K562 (cell line): ENCODE results near the gene DYNLT4. TPM values are rescaled to one million over a fixed set of nuclear protein-coding genes. Genes with fewer than 3 reads are reported as not detected.
A peak's percentile ranks its signal among the peaks of the same experiment; 100 is the strongest.

Experiments
- ATAC-seq: fragments of 200-7000 bp; cut with Tn5 transposase; 3 replicates; pipeline ENCODE4 v1.9.1; 2020; ENCODE audit warnings: moderate library complexity
- BruUV-seq: library from RNA; stranded (reverse); fragments of 400-500 nt; replicated peaks from 2 replicates; lab custom pipeline; 2021; lab: Mats Ljungman, UMichigan
- CTCF ChIA-PET: fragments of 300-600 bp; formaldehyde crosslinking; extraction: SDS; loops from one replicate; lab custom pipeline; 2021; ENCODE audit warnings: low intra/inter-chr PET ratio; lab: Yijun Ruan, JAX
- POLR2A ChIA-PET: fragments of 300-600, 350-650 bp; sonication (Branson Sonifier 250); formaldehyde crosslinking; extraction: SDS; loops from one replicate; lab custom pipeline; 2021; ENCODE audit warnings: antibody characterized with exemption, inconsistent platforms; lab: Yijun Ruan, JAX
- DNase-seq, 4 experiments: peaks; one replicate each; pipeline versions ENCODE4 v3.0.0 to v3.0.0-alpha.2; 2011 to 2018; ENCODE audit warnings: low spot score in 3 of 4, mixed read lengths in 3 of 4; ENCODE audit errors: extremely low read depth in 1 of 4
- FAIRE-seq: peaks from 2 replicates; lab custom pipeline; 2011; peaks lifted over from hg19 to GRCh38; lab: Jason Lieb, UNC
- H2AFZ ChIP-seq: 2 replicates; pipeline ENCODE4 v1.6.0; 2011; ENCODE audit warnings: low read depth, low read length, control low read depth, inconsistent platforms
- H3K27ac ChIP-seq: fragments of 200-600 bp; 3 replicates; pipeline ENCODE4 v1.8.0; 2011; ENCODE audit warnings: low read depth, mild to moderate bottlenecking, control low read depth, inconsistent platforms, low read length, moderate library complexity, mixed read lengths; ENCODE audit errors: extremely low read depth
- H3K27me3 ChIP-seq, 2 experiments: fragments of 300-600 bp in 1 of 2; 2 replicates in 1 of 2; 3 replicates in 1 of 2; pipeline versions ENCODE4 v1.6.0 to v1.8.0; 2011; ENCODE audit warnings: inconsistent platforms in 2 of 2, low read length in 2 of 2, mild to moderate bottlenecking in 1 of 2, mixed read lengths in 1 of 2, moderate library complexity in 1 of 2; ENCODE audit not compliant: control insufficient read depth in 2 of 2, insufficient read depth in 2 of 2
- H3K36me3 ChIP-seq: fragments of 300-600 bp; 3 replicates; pipeline ENCODE4 v1.8.0; 2011; ENCODE audit warnings: mild to moderate bottlenecking, low read length, inconsistent platforms; ENCODE audit not compliant: control insufficient read depth, insufficient read depth
- H3K4me1 ChIP-seq, 2 experiments: fragments of 200-600 bp in 1 of 2; replicated peaks in 1 of 2; 2 replicates in 1 of 2; 3 replicates in 1 of 2; pipeline versions ENCODE4 v1.5.1 to v1.8.0; 2011; ENCODE audit warnings: inconsistent platforms in 2 of 2, low read length in 2 of 2, mild to moderate bottlenecking in 1 of 2, mixed read lengths in 1 of 2, moderate library complexity in 1 of 2; ENCODE audit not compliant: control insufficient read depth in 2 of 2, insufficient read depth in 2 of 2
- H3K4me2 ChIP-seq: 2 replicates; pipeline ENCODE4 v1.6.1; 2011; ENCODE audit warnings: low read length, control low read depth, inconsistent platforms, mixed read lengths; ENCODE audit not compliant: insufficient read depth
- H3K4me3 ChIP-seq: fragments of 200-600 bp; sonication (generic), shearing (Covaris generic); 2 replicates; pipeline ENCODE4 v1.5.1; 2016; ENCODE audit warnings: control low read depth, inconsistent platforms
- H3K79me2 ChIP-seq: fragments of 200-600 bp; 3 replicates; pipeline ENCODE4 v1.8.0; 2011; ENCODE audit warnings: low read length, inconsistent platforms; ENCODE audit not compliant: control insufficient read depth, insufficient read depth
- H3K9ac ChIP-seq, 2 experiments: 2 replicates each; pipeline versions ENCODE4 v1.6.0 to v1.6.1; 2011; ENCODE audit warnings: low read depth in 2 of 2, low read length in 2 of 2, control low read depth in 1 of 2, inconsistent platforms in 1 of 2, mild to moderate bottlenecking in 1 of 2, mixed read lengths in 1 of 2; ENCODE audit not compliant: insufficient read depth in 1 of 2
- H3K9me1 ChIP-seq: one replicate; pipeline ENCODE4 v1.6.0; 2011; ENCODE audit warnings: inconsistent platforms, mild to moderate bottlenecking, low read length, moderate library complexity; ENCODE audit not compliant: control insufficient read depth, insufficient read depth
- H3K9me3 ChIP-seq: replicated peaks from 2 replicates; pipeline ENCODE4 v1.5.1; 2011; ENCODE audit warnings: low read depth, low read length, inconsistent platforms; ENCODE audit not compliant: control insufficient read depth, insufficient read depth
- H4K20me1 ChIP-seq: replicated peaks from 2 replicates; pipeline ENCODE4 v1.6.1; 2011; ENCODE audit warnings: low read length, inconsistent platforms, mixed read lengths; ENCODE audit not compliant: control insufficient read depth, insufficient read depth
- IRF2 ChIP-seq: sonication (generic); formaldehyde crosslinking; IDR thresholded peaks from 2 replicates; pipeline ENCODE4 v1.8.1; 2022; ENCODE audit warnings: mild to moderate bottlenecking, missing genetic modification reagents
- KDM5B ChIP-seq: fragments of 200-600 bp; sonication (generic); IDR thresholded peaks from 2 replicates; pipeline ENCODE4 v1.6.1; 2012; ENCODE audit warnings: low read depth, mild to moderate bottlenecking, moderate library complexity, low read length, control low read depth, inconsistent platforms; ENCODE audit not compliant: insufficient replicate concordance
- LARP7 ChIP-seq: fragments of 450-650 bp; IDR thresholded peaks from 2 replicates; pipeline ENCODE4 v1.6.1; 2016
- MEF2D ChIP-seq: conservative IDR thresholded peaks from 2 replicates; pipeline ENCODE4 v1.6.1; 2016; ENCODE audit warnings: low read depth, missing genetic modification characterization, missing compliant biosample characterization
- RERE ChIP-seq: sonication (generic); formaldehyde crosslinking; IDR thresholded peaks from 2 replicates; pipeline ENCODE4 v1.8.0; 2023; ENCODE audit warnings: missing genetic modification reagents, mild to moderate bottlenecking, borderline replicate concordance
- TAF1 ChIP-seq: IDR thresholded peaks from 2 replicates; pipeline ENCODE4 v1.6.1; 2011; ENCODE audit warnings: mild to moderate bottlenecking, low read length, moderate library complexity; ENCODE audit not compliant: insufficient read depth, control insufficient read depth, severe bottlenecking; ENCODE audit errors: extremely low read depth
- TAF15 ChIP-seq: fragments of 200-400 bp; formaldehyde crosslinking; IDR thresholded peaks from 2 replicates; pipeline ENCODE4 v1.6.1; 2017; ENCODE audit warnings: mild to moderate bottlenecking, low read depth, low read length, moderate library complexity
- TCF15 ChIP-seq: fragments of 250-450 bp; sonication (Bioruptor Pico); IDR thresholded peaks from 2 replicates; pipeline ENCODE4 v1.8.0; 2022; ENCODE audit warnings: moderate library complexity, mild to moderate bottlenecking, inconsistent platforms
- TRIM28 ChIP-seq: fragments of 450-650 bp; IDR thresholded peaks from 2 replicates; pipeline ENCODE4 v1.6.1; 2017
- ZC3H8 ChIP-seq: fragments of 450-650 bp; IDR thresholded peaks from 2 replicates; pipeline ENCODE4 v1.6.1; 2017
- ZNF165 ChIP-seq: fragments of 250-450 bp; sonication (Bioruptor Pico); IDR thresholded peaks from 2 replicates; pipeline ENCODE4 v1.4.0; 2020; ENCODE audit warnings: borderline replicate concordance
- ZNF717 ChIP-seq: fragments of 250-450 bp; sonication (Bioruptor Pico); IDR thresholded peaks from 2 replicates; pipeline ENCODE4 v1.5.0; 2021
- WGBS: fragments of 100-300 bp; shearing (Covaris generic); methylation state at CpG from one replicate; pipeline ENCODE4 v1.1.6; 2016; ENCODE audit warnings: low coverage, mixed read lengths; ENCODE audit not compliant: insufficient coverage; ENCODE audit errors: missing lambda C conversion rate; 5-methylcytosine and 5-hydroxymethylcytosine counted together
- in situ Hi-C: fragments of 300-500 bp; cut with MboI; formaldehyde crosslinking; loops from 4 replicates; pipeline ENCODE4 v1.15.0; 2018; ENCODE audit warnings: inconsistent platforms, mixed read lengths
- intact Hi-C: fragments of 100-400 bp; cut with micrococcal nuclease; formaldehyde crosslinking; loops from 2 replicates; pipeline ENCODE4 v1.14.2; 2022
- polyA plus RNA-seq, 8 experiments: library from polyadenylated mRNA; depleted of rRNA in 4 of 8; stranded (reverse) in 5 of 8; unstranded in 3 of 8; fragments of >200 nt; fragmentation: Nextera tagmentation in 2 of 8; fragmentation: Illumina TruSeq in 1 of 8; extraction: Ambion mirVana in 2 of 8; extraction: Trizol in 1 of 8; gene quantifications; 2 replicates each; pipeline versions ENCODE4 v1.2.1 to v1.2.3, GENCODE V29; 2011 to 2014; ENCODE audit warnings: inconsistent platforms in 1 of 8, missing spikeins in 1 of 8
- total RNA-seq, 7 experiments: library from RNA; depleted of rRNA in 6 of 7; stranded (reverse); fragments of >200 nt in 6 of 7; fragmentation: Illumina TruSeq in 2 of 7; extraction: Trizol in 2 of 7; gene quantifications; 2 replicates each; pipeline versions ENCODE4 v1.2.1 to v1.2.3, GENCODE V29; 2011 to 2021; ENCODE audit warnings: low replicate concordance in 1 of 7
- TF ChIP-seq, protein P1 (sequence below): fragments of 450-650 bp; IDR thresholded peaks from 2 replicates; pipeline ENCODE4 v1.6.1; 2018; ENCODE audit warnings: mild to moderate bottlenecking, low read depth; ENCODE audit not compliant: partially characterized antibody
- TF ChIP-seq, protein P2 (sequence below): fragments of 200-400 bp; formaldehyde crosslinking; IDR thresholded peaks from 2 replicates; pipeline ENCODE4 v1.6.1; 2017; ENCODE audit warnings: mild to moderate bottlenecking, low read depth, low read length, moderate library complexity

DYNLT4 gene
- total and polyA plus RNA-seq, 9 of the 15 experiments (the other 6 are each of a cell fraction or from before 2014, with no cell fraction given) = 0.29 to 0.73 TPM; not detected in 7

- no peaks in the 10 kb centered on the region for H3K36me3 ChIP-seq
- no peak for TF ChIP-seq ZNF165
- TF ChIP-seq, protein P1, sequence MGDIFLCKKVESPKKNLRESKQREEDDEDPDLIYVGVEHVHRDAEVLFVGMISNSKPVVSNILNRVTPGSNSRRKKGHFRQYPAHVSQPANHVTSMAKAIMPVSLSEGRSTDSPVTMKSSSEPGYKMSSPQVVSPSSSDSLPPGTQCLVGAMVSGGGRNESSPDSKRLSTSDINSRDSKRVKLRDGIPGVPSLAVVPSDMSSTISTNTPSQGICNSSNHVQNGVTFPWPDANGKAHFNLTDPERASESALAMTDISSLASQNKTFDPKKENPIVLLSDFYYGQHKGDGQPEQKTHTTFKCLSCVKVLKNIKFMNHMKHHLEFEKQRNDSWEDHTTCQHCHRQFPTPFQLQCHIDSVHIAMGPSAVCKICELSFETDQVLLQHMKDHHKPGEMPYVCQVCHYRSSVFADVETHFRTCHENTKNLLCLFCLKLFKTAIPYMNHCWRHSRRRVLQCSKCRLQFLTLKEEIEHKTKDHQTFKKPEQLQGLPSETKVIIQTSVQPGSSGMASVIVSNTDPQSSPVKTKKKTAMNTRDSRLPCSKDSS = no peak
- TF ChIP-seq ZC3H8 = no peak
- TF ChIP-seq MEF2D (tag) = no peak
- no peak for TF ChIP-seq LARP7
- TF ChIP-seq, protein P2, sequence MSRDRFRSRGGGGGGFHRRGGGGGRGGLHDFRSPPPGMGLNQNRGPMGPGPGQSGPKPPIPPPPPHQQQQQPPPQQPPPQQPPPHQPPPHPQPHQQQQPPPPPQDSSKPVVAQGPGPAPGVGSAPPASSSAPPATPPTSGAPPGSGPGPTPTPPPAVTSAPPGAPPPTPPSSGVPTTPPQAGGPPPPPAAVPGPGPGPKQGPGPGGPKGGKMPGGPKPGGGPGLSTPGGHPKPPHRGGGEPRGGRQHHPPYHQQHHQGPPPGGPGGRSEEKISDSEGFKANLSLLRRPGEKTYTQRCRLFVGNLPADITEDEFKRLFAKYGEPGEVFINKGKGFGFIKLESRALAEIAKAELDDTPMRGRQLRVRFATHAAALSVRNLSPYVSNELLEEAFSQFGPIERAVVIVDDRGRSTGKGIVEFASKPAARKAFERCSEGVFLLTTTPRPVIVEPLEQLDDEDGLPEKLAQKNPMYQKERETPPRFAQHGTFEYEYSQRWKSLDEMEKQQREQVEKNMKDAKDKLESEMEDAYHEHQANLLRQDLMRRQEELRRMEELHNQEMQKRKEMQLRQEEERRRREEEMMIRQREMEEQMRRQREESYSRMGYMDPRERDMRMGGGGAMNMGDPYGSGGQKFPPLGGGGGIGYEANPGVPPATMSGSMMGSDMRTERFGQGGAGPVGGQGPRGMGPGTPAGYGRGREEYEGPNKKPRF = no peak
- no peak for TF ChIP-seq KDM5B
- TF ChIP-seq ZNF717 (CRISPR knock-in tag) = no peak
- TF ChIP-seq IRF2 (CRISPR knock-in tag) = no peak
- TF ChIP-seq TAF15 = no peak
- TF ChIP-seq TRIM28 = no peak
- TF ChIP-seq TCF15 (CRISPR knock-in tag) = no peak
- no peak for TF ChIP-seq TAF1
- no peak for TF ChIP-seq RERE (CRISPR knock-in tag)
- ChIA-PET CTCF (no interaction called here), POLR2A (interaction anchor here (0.7 to 12.0 kb wide), 10 partner anchors 9 to 552 kb away, joined by 3 to 253 read pairs (median 6); partner anchors contain the start of genes BTBD19, MUTYH, RNU5D-1 and RPS8)
- no TSS peak for BruUV-seq
- H3K9ac ChIP-seq = peak overlapping the region in 1 of 2 experiments; percentile 18; a peak in 2 of 4 replicates
- intact Hi-C loops = no loop called here
- WGBS = 74% methylated on average over 10 of the region's 10 CpGs
- in situ Hi-C loops = no loop called here
- no peak overlapping the region for H2AFZ ChIP-seq
- H3K9me1 ChIP-seq = no peaks in the 10 kb centered on the region
- FAIRE-seq = no peak
- no peak for DNase-seq
- no peak overlapping the region for H3K4me3 ChIP-seq
- H3K4me1 ChIP-seq = peaks cover 12 to 23% of the 10 kb centered on the region in 2 experiments; a peak in 4 of 5 replicates
- H4K20me1 ChIP-seq = no peaks in the 10 kb centered on the region
- no peaks in the 10 kb centered on the region for H3K79me2 ChIP-seq
- H3K9me3 ChIP-seq = no peaks in the 10 kb centered on the region
- no peak overlapping the region for H3K4me2 ChIP-seq
- no peaks in the 10 kb centered on the region for H3K27me3 ChIP-seq
- H3K27ac ChIP-seq = no peak overlapping the region
- ATAC-seq = no peak
Measured at GRCh38 chr1:44787506-44787905, 19.6 kb downstream of the DYNLT4 start.
